PC-3 (cell line): Measurements from ENCODE around the gene MORN4. TPM values are rescaled to one million over a fixed set of nuclear protein-coding genes. Genes with fewer than 3 reads are reported as not detected.

Source experiments
- ATAC-seq: fragments of 200-7000 bp; cut with Tn5 transposase; 2 replicates; pipeline ENCODE4 v1.9.1; 2020; ENCODE audit warnings: mild to moderate bottlenecking, moderate library complexity
- BruUV-seq: library from RNA; stranded (reverse); fragments of 400-500 nt; replicated peaks from 2 replicates; lab custom pipeline; 2021; lab: Mats Ljungman, UMichigan
- CTCF ChIA-PET: fragments of 300-600 bp; sonication (Branson Sonifier 250); formaldehyde crosslinking; loops from one replicate; lab custom pipeline; 2022; ENCODE audit warnings: antibody characterized with exemption; lab: Charles Lee
- POLR2A ChIA-PET: fragments of 300-600 bp; sonication (Branson Sonifier 250); formaldehyde crosslinking; loops from one replicate; lab custom pipeline; 2022; ENCODE audit warnings: antibody characterized with exemption; ENCODE audit not compliant: unreplicated experiment; lab: Charles Lee
- DNase-seq: peaks from one replicate; pipeline ENCODE4 v3.0.0-alpha.2; 2015
- H2AFZ ChIP-seq: fragments of 300-600 bp; sonication (generic); 2 replicates; pipeline ENCODE4 v1.6.0; 2016; ENCODE audit warnings: antibody characterized with exemption, low read length
- H3F3A ChIP-seq: fragments of 300-600 bp; sonication (generic); one replicate; pipeline ENCODE4 v1.6.0; 2017; ENCODE audit warnings: antibody characterized with exemption, low read length, control low read depth, mild to moderate bottlenecking; ENCODE audit not compliant: unreplicated experiment
- H3K27ac ChIP-seq: fragments of 300-600 bp; sonication (generic); 2 replicates; pipeline ENCODE4 v1.5.1; 2016; ENCODE audit warnings: mild to moderate bottlenecking, low read length
- H3K27me3 ChIP-seq: fragments of 300-600 bp; sonication (generic); 2 replicates; pipeline ENCODE4 v1.6.1; 2016; ENCODE audit warnings: low read length, mixed read lengths
- H3K36me3 ChIP-seq: fragments of 300-600 bp; sonication (generic); 2 replicates; pipeline ENCODE4 v1.6.1; 2016; ENCODE audit warnings: low read depth, mixed run types, low read length, mixed read lengths
- H3K4me1 ChIP-seq: fragments of 300-600 bp; sonication (generic); 2 replicates; pipeline ENCODE4 v1.5.1; 2016; ENCODE audit warnings: low read length; ENCODE audit not compliant: insufficient read depth
- H3K4me2 ChIP-seq: fragments of 300-600 bp; sonication (generic); 2 replicates; pipeline ENCODE4 v1.6.0; 2016; ENCODE audit warnings: low read length
- H3K4me3 ChIP-seq: fragments of 300-600 bp; sonication (generic); 2 replicates; pipeline ENCODE4 v1.5.1; 2016; ENCODE audit warnings: mild to moderate bottlenecking, low read length, mixed read lengths
- H3K79me2 ChIP-seq: fragments of 300-600 bp; sonication (generic); 2 replicates; pipeline ENCODE4 v1.6.1; 2017; ENCODE audit warnings: low read length, mixed read lengths
- H3K9ac ChIP-seq: fragments of 300-600 bp; sonication (generic); 2 replicates; pipeline ENCODE4 v1.6.0; 2016; ENCODE audit warnings: mild to moderate bottlenecking, low read length
- H3K9me2 ChIP-seq: fragments of 300-600 bp; sonication (generic); replicated peaks from 2 replicates; pipeline ENCODE4 v1.6.1; 2016; ENCODE audit warnings: mixed run types, low read length, mixed read lengths
- H3K9me3 ChIP-seq: fragments of 300-600 bp; sonication (generic); 2 replicates; pipeline ENCODE4 v1.6.1; 2016; ENCODE audit warnings: low read length, mixed read lengths
- H4K20me1 ChIP-seq: fragments of 300-600 bp; sonication (generic); 2 replicates; pipeline ENCODE4 v1.6.1; 2016; ENCODE audit warnings: low read length, mixed read lengths
- CTCF ChIP-seq: fragments of 300-600 bp; sonication (generic); conservative IDR thresholded peaks from 2 replicates; pipeline ENCODE4 v1.5.1; 2017; ENCODE audit warnings: antibody characterized with exemption, low read depth, mild to moderate bottlenecking, low read length
- EZH2 ChIP-seq: fragments of 300-600 bp; sonication (generic); IDR thresholded peaks from one replicate; pipeline ENCODE4 v1.6.1; 2017; ENCODE audit warnings: antibody characterized with exemption, mild to moderate bottlenecking, low read length; ENCODE audit not compliant: unreplicated experiment
- EZH2phosphoT487 ChIP-seq: fragments of 300-600 bp; sonication (generic); IDR thresholded peaks from 2 replicates; pipeline ENCODE4 v1.6.1; 2018; ENCODE audit warnings: mild to moderate bottlenecking, antibody characterized with exemption, low read length, borderline replicate concordance
- intact Hi-C: fragments of 100-400 bp; cut with micrococcal nuclease; formaldehyde crosslinking; loops from 2 replicates; pipeline ENCODE4 v1.9.0; 2023
- total RNA-seq: library from RNA; depleted of rRNA; stranded (reverse); fragments of >200 nt; gene quantifications from 2 replicates; pipeline ENCODE4 v1.2.3, GENCODE V29; 2014

MORN4 gene
- total RNA-seq, 1 experiment from 2014 or later: 12.9 TPM

- Histone ChIP-seq H3K9me3 (no peaks in the 10 kb centered on the region), H3K4me3 (no peak within 1 kb of the TSS), H4K20me1 (no peaks in the 10 kb centered on the region), H3F3A (no peaks in the 10 kb centered on the region), H3K27ac (no peak within 1 kb of the TSS), H2AFZ (no peak within 1 kb of the TSS), H3K4me1 (no peaks in the 10 kb centered on the region), H3K36me3 (no peaks in the 10 kb centered on the region), H3K9me2 (no peaks in the 10 kb centered on the region), H3K4me2 (no peak within 1 kb of the TSS), H3K27me3 (no peaks in the 10 kb centered on the region), H3K9ac (no peak within 1 kb of the TSS), H3K79me2 (no peaks in the 10 kb centered on the region)
- intact Hi-C loops: no loop called here
- BruUV-seq: no TSS peak
- peak; percentile 76 for ATAC-seq
- POLR2A ChIA-PET: interaction anchor here (0.6 kb wide), 1 partner anchor 91 kb away, joined by 3 read pairs; no protein-coding TSS in a partner anchor
- peak; percentile 35 for DNase-seq
- CTCF ChIA-PET: interaction anchor here (0.7 kb wide), 1 partner anchor 157 kb away, joined by 3 read pairs; no protein-coding TSS in a partner anchor
- no peak for TF ChIP-seq EZH2phosphoT487
- TF ChIP-seq EZH2: no peak
- no peak for TF ChIP-seq CTCF
Observed at GRCh38 chr10:97584060-97584797, 49.1 kb downstream of the MORN4 start, which contains the start of gene HOGA1. Gene HOGA1 (plus strand): TSS chr10:97584389. CDS start chr10:97584704, 315 bp downstream.

GRCh38 chr10:97583476-97583875 is 49.8 kb downstream of the MORN4 start:
- H3K4me2 ChIP-seq: no peak overlapping the region
- no peaks in the 10 kb centered on the region for H3K36me3 ChIP-seq
- no peaks in the 10 kb centered on the region for H3F3A ChIP-seq
- no peaks in the 10 kb centered on the region for H3K9me2 ChIP-seq
- DNase-seq: no peak
- no peak for TF ChIP-seq CTCF
- no peak for TF ChIP-seq EZH2
- no peak for TF ChIP-seq EZH2phosphoT487
- H3K4me3 ChIP-seq: no peak overlapping the region
- no peak for ATAC-seq
- no peaks in the 10 kb centered on the region for H3K9me3 ChIP-seq
- no peaks in the 10 kb centered on the region for H4K20me1 ChIP-seq
- ChIA-PET CTCF (interaction anchor here (0.7 kb wide), 1 partner anchor 156 kb away, joined by 3 read pairs; no protein-coding TSS in a partner anchor), POLR2A (no interaction called here)
- intact Hi-C loops: no loop called here
- no peak overlapping the region for H3K27ac ChIP-seq
- H3K9ac ChIP-seq: no peak overlapping the region
- H3K4me1 ChIP-seq: no peaks in the 10 kb centered on the region
- no TSS peak for BruUV-seq
- no peak overlapping the region for H2AFZ ChIP-seq
- H3K27me3 ChIP-seq: no peaks in the 10 kb centered on the region
- H3K79me2 ChIP-seq: no peaks in the 10 kb centered on the region

- CTCF ChIA-PET: no interaction called here
- DNase-seq (no peak), ATAC-seq (no peak)
Observed at GRCh38 chr10:97582169-97582568, 51.1 kb downstream of the MORN4 start.

More at GRCh38 chr10:97582169-97582568, 51.1 kb downstream of the MORN4 start:
- no peaks in the 10 kb centered on the region for H3K79me2 ChIP-seq
- no peaks in the 10 kb centered on the region for H3K9me2 ChIP-seq
- no peak overlapping the region for H3K4me3 ChIP-seq
- BruUV-seq: no TSS peak
- no peaks in the 10 kb centered on the region for H3K9me3 ChIP-seq
- H3K9ac ChIP-seq: no peak overlapping the region
- POLR2A ChIA-PET: no interaction called here
- TF ChIP-seq EZH2phosphoT487: no peak
- no peak for TF ChIP-seq CTCF
- no peak for TF ChIP-seq EZH2
- no peaks in the 10 kb centered on the region for H3K36me3 ChIP-seq
- H3K27ac ChIP-seq: no peak overlapping the region
- H3K27me3 ChIP-seq: no peaks in the 10 kb centered on the region
- H3K4me2 ChIP-seq: no peak overlapping the region
- H4K20me1 ChIP-seq: no peaks in the 10 kb centered on the region
- H3F3A ChIP-seq: no peaks in the 10 kb centered on the region
- no peaks in the 10 kb centered on the region for H3K4me1 ChIP-seq
- H2AFZ ChIP-seq: no peak overlapping the region
- intact Hi-C loops: no loop called here
